GM21360 (cell line): ENCODE data around the gene FLNA.
"Not testable (repeated sequence)": the region's sequence is repeated elsewhere in the genome, so short reads cannot be mapped to it uniquely, and the experiment has no call there.

ENCODE experiments used
- ATAC-seq: cut with Tn5 transposase; IDR thresholded peaks from one replicate; pipeline ENCODE4 v1.9.1; 2021; ENCODE audit warnings: mild to moderate bottlenecking, moderate library complexity; ENCODE audit not compliant: unreplicated experiment

FLNA gene

DNA sequence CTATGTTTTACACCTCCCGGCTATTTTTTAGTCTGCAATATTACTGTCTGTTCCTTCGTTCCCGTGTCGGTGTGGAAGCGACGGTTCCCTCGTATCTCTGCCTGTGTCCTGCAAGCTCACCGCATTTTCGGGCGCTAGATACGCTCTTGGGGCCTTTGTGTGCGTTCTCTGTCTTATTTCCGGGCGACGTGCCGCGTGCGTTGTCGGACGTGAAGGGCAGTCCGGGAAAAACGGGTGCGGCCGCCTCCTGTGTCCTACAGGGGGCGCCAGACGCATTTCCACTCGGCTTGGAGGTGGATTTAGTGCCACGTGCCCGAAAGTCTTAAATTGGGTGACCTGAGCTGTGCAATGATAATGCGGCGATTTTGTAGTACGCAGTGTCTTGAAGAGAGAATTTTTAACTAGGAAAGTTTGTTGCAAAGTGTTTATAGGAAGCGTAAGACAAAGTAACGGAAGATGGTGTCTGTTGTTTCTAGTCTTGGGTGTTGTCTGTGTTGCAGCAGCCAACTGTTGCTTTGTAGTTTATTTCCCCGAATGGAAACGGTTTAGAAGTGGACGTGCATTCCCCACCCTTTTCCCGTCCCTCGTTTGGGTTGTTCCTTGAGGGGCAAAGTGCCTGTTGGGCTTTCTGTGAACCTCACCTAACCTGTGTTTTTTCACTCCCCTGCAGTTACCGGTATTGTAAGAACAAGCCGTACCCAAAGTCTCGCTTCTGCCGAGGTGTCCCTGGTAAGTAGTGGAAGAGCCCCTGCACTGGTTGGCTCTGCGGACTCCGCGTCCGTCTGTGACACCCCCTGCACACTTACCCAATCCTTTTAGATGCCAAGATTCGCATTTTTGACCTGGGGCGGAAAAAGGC, 24.5 kb upstream of the FLNA start:
- ATAC-seq, result peak; percentile 28

DNA sequence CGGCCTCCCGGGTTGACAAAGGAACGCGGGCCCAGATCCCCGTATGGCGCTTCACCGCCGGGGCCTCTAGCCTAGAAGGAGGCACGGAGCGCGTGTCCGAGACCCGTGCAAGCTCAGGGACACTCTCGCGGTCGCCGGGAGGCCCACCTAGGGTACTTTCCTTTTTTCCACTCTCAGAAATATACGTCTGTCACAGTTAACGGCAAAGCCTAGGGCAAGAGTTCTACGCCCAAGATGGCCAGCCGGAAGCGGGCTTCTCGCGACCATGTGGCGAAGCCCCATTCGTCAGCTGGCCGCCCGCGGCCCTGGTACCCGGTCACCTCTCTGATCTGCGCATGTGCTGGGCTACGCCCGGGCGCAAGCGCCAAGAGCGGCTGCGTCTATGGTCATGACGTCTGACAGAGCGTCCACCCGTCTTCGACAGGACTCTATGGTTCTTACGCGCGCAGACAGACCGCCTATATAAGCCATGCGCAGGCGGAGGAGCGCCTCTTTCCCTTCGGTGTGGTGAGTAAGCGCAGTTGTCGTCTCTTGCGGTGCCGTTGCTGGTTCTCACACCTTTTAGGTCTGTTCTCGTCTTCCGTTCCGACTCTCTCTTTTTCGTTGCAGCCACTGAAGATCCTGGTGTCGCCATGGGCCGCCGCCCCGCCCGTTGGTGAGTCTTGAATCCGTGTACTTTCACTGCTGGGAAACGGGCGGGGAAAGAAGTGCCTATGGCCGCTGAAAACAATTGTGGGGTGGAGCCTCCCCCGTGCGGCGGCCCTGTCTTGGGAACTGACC, 23.6 kb upstream of the FLNA start, which contains the start of gene RPL10:
Gene RPL10 (plus strand): TSS at position 490 of the 780 bp plus-strand sequence. CDS start 143 bp downstream, at position 633.
- peak; percentile 74 for ATAC-seq

DNA sequence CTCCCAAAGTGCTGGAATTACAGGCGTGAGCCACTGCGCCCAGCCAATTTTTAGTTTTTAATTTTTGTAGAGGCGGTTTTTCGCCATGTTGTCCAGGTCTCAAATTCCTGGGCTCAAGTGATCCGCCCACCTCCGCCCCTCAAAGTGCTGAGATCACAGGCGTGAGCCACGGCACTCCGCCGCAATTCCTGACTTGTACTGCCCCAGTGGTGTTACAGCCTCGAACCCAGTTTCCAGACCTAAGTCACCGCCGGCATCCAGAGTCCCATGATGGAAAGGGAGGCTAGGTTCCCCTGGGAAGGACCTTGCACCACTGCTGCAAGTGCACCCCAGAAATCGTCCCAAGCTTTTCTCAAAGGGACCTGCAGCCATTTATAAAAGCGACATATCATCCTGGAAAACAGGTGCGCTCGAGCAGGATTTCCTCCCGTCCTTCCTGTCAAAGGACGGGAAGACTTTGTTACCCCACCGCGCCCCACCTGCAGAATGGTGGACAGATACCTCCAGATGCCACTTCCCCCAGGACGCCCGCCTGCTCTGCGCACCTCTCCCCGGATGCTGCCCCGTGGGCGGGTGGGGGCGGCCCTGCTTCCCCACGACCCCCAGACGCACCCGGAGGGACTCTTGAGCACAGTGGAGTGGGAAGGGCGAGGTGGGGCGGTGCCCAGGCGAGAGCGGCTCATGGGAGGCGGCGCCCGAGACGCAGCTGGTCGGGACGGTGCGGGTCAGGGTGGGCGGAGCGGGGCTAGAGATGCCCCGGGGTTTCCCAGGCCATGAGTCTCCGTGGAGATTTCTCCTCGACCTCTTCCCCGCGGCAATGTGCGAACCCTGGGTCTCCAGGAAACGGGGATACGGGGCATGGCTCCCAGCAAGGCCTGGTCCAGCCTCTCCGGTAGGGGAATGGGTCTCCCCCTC, 22.8 kb upstream of the FLNA start:
- peak; percentile 37 for ATAC-seq

DNA sequence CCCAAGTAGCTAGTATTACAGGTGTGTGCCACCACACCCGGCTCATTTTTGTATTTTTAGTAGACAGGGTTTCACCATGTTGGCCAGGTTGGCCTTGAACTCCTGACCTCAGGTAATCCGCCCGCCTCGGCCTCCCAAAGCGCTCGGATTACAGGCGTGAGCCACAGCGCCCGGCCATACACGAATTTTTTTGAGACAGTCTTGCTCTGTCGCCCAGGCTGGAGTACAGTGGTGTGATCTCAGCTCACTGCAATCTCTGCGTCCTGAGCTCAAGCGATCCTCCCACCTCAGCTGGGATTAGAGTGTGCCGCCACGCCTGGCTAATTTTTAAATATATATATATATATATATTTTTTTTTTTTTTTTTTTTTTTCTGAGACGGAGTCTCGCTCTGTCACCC, 21.9 kb upstream of the FLNA start:
- not testable (repeated sequence) for ATAC-seq

DNA sequence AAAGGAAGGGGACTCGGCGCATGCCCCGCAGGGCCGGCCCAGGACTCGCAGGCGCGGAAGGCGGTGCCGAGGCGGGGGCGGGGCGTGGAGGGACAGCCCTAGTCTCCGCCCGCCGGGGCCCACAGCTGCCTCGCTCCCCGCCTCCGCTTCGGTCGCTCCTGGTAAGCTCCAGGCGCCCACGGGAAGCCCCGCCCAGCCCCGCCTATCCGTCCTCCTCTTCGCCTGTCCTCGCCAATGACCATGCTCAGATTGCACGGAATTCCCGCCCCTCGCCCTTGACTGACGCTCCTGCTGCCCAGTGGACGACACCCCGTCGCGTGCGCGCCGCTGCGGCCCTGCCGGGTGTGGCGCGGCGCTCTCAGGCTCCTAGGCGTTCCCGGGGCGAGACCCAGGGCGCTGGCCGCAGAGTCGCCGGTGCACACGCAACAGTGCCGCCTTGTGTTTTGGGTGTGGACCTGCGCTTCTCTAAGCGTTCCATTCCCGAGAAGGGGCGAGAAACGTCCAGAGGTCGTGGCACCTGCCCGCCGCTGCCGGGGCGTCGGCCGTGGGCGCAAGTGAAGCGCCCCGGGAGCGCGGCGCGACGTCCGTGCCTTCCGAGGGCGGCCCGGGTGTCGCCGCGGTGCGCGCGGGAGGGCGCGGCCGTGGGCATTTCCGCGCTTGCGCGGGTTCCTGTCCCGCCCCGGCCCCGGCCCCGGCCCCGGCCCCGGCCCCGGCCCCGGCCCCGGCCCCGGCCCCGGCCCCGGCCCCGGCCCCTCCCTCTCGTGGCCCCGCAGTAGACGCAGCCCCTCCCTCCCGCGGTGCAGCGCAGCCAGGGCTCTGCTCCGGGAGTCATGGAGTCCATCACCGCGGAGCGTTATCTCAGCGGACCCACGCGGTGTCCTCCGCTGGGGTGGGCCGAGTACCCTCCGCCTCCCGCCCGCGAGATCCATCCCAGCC, 15.6 kb upstream of the FLNA start:
- ATAC-seq, result peak; percentile 65

DNA sequence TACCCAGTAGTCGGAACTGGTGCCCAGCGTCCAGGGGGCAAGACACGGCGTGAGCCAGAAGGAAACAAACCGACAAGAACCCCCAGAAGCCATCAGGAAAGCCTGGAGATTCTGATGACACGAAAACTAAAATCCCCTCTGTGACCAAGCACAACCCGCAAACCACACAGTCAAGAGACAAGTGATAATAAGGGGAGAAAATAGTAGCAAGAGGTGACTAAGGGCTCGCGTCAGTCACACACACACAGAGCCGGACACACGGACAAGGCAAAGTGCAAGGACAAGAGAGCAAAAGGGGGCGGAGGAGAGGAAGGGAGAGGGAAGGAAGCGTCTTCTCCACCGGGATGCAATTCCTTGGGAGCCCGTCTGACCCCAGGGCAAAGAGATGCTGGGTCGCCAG, 14.2 kb upstream of the FLNA start:
- ATAC-seq, result not testable (repeated sequence)

DNA sequence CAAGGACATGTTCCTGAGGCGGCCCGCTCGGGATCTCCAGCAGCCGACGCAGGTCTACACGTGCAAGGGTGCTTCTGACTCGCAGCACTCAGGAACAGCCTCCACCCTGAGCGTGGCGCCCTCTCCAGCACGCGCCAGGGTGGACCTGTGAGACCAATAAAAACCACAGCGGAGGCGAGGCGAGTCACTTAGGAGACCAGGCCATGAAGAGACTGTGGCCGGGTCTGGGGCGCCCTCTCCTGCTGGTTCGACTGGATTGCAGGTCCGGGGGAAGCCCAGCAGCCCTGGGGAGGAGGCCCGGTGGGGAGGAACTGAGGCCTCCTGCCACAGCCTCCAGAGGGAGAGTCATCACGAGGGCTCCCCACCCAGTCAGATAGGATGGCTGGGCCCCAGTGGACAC, 13.7 kb upstream of the FLNA start:
- ATAC-seq, result peak; percentile 27

DNA sequence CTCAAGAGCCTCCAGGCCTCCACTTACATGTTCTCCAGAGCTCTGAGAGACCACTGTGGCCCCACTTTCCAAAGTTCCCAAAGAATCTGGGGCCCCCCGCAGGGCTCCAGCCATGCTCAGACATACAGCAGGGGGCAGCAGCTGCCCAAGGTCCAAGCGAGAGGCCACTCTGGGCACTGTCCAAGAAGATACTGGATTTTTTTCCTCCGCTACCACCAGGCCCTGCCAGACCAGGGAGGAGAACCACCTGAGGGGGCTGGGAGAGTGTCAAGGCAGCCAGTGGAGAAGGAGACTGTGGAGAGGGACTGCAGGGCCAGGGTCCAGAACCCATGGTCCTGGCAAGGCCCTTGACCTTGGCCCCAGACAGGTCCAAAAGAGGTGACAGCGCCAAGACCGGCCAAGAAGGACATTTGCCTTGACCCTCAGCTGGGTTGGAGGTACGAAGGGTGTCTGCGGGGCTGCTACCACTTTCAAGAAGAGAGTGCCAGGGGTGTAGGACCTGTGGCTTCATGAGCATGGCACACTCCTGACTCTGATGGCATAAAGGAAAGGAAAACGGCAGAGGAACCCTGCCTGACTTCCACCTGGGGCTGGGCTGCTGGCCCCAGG, 10.0 kb upstream of the FLNA start:
- ATAC-seq, result no peak

DNA sequence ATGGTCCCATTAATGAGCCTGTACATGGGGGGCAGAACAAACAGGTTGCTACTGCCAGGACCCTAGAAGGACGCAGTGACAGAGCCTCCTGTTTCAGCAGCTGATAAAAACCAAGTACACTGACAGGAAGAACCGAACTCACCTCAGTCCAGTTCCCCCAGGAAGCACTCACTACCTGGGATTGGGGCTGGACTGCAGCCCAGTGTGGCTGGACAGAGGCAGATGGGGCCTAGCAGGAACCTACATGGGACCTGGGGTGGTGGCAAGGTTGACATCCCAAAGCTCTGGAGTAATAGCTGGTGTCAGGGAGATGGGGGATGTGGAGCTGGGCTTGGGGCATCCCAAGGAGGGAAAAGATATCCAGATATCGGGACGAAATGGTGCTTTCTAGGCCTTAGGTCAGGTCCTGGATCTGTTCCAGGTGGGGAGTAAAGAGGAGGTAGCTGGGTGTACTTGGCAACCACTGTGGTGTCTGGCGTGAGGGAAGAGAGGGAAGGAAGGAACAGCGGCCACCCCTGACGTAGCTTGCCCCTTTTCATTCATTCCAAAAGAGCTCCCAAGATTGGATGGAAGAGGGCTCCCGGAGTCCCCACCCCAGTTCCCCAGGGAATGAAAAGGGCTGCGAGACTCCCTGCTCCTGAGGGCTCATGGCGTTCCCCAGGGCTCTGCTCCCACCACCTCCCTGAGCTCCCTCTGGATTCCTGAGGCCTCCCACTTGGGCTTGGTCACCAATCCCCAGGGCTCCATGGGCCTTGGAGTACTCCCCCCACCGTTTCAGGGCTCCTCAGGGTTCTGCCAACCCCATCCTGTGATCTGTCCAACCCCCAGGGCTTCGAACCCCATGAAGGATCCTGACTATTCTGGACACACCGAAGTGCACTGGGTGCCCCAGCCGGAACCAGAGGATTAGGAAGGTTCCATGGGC, 9.2 kb upstream of the FLNA start:
- no peak for ATAC-seq

DNA sequence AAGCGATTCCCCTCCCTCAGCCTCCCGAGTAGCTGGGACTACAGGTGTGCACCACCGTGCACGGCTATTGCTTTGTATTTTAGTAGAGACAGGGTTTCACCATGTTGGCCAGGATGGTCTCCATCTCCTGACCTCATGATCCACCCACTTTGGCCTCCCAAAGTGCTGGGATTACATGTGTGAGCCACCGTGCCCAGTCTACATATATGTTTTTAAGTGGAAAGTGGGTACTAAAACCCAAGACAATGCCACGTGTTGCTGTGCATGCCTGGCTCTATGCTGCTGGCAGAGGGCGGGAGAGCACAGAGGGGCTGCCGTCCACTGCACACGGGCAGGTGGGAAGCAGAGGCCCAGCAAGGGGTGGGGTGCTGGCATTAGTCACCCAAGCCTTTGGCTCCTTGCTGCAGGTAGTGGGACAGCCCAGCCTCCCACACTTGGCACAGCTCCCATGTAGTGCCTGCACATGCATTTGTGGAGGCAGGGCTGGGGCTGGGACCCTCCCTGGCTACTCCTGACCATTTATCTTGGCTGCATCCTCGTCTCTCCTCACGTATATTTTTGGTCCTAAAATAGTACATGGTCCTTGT, 8.1 kb upstream of the FLNA start:
- no peak for ATAC-seq

DNA sequence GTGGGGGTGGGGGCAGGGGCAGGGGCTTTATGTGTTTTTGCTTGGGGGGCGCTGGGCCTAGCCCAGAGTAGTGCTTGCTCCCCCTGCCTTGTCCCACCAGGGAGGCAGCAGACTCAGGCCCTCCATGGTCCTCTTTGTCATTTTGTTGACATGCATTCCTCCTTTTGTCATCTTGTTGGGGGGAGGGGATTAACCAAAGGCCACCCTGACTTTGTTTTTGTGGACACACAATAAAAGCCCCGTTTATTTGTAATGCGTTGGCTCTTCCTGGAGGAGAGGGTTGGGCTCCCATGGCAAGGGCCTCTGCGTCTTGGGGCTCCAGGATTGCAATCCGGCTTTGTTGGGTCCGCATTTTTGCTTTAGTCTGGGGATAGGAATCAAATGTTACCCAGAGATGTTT, 6.8 kb upstream of the FLNA start:
- no peak for ATAC-seq

DNA sequence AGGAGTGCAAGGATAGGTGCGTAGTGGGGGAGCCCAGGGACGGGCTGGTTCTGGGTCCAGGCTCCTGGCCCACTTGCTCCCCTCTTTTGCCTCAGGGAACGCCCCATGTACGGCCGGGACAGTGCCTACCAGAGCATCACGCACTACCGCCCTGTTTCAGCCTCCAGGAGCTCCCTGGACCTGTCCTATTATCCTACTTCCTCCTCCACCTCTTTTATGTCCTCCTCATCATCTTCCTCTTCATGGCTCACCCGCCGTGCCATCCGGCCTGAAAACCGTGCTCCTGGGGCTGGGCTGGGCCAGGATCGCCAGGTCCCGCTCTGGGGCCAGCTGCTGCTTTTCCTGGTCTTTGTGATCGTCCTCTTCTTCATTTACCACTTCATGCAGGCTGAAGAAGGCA, 6.4 kb upstream of the FLNA start:
- no peak for ATAC-seq

DNA sequence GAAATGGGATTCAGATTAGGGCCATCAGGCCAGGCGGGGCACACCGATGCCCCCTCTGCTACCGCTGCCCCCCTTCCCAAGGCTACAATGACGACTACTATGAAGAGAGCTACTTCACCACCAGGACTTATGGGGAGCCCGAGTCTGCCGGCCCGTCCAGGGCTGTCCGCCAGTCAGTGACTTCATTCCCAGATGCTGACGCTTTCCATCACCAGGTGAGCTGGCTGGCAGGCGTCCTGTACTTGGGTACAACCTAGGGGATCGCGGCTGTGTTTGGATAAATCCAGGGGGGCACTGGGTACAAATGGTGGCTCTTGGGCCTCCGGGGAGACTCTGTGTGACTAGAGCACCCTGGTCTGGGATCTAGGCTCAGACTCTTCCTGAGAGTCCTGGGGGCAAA, 5.7 kb upstream of the FLNA start:
- no peak for ATAC-seq

DNA sequence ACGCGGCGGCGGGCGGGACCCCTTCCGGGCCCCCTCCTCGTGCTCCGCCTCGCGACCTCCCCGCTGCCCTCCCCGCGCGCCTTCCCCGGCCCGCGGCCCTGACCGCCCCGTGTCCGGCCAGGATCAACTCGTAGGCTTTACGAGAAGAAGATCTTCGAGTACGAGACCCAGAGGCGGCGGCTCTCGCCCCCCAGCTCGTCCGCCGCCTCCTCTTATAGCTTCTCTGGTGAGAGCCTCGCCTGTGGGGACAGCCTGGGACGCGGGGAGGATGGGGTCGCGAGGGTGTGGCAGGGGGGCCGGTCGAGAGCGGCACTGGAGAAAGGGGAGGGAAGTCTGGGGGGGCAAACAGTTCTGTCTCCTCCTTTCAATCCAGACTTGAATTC, 5.1 kb upstream of the FLNA start:
- no peak for ATAC-seq

DNA sequence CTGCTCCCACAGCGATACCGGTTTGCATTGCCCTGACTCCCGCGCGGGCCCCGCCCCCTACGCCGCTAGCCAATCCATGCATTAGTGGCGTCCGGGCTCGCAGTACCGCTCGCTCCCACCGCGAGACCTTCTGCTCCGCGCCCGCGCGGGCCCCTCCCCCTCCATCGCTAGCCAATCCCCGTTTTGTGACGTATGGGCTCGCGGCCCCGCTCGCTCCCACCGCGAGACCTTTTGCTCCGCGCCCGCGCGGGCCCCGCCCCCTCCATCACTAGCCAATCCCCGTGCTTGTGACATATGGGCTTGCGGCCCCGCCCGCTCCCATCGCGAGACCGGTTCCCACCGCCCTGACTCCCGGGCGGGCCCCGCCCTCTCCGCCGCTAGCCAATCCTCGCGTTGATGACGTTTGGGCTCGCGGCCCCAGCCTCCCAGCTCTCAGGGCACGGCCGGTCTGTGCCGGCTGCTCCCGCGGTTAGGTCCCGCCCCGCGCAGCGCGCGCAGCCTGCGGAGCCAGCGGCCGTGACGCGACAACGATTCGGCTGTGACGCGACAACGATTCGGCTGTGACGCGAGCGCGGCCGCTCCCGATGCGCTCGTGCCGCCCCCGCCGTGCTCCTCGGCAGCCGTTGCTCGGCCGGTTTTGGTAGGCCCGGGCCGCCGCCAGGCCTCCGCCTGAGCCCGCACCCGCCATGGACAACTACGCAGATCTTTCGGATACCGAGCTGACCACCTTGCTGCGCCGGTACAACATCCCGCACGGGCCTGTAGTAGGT, 4.5 kb upstream of the FLNA start, which contains the start of gene EMD:
Gene EMD (plus strand): TSS at position 497 of the 770 bp plus-strand sequence. CDS start 190 bp downstream, at position 687.
- ATAC-seq, result peak; percentile 78

DNA sequence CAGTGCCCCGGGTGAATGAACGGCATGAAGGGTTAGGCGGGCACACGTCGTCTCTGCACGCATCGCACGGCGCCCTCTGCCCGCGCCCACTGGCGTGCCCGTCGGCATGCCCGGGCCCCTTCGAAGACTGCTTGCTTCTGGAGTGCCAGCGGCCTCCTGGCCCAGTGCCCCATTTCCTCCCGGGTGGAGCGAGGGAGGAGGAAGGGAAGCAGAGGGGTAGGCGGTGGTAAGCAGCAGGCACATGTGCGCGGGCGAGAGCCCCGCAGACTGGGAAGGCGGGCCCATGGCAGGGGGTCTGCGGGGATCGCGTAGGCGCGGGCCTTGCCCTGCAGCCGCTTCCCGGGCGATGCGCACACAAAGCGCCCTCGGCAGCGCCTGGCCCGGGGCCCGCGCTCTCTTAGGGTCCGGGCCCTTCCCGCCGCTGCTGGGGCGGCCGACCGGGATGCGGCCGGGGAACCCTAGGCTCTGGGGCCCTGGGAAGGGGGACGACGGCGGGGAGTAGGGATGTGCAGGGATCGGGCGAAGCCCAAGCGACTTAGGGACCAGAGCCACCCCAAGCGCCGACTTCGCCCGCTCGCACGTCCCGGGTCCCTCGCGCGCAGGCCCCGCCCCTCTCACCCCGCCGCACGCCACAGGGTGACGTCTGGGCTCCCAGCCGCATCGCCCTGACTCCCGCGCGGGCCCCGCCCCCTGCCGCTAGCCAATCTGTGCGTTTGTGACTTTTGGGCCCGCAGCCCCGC, 3.8 kb upstream of the FLNA start:
- ATAC-seq, result peak; percentile 0
